A673 (cell line): Measurements from ENCODE around the gene MYPN. TPM values are rescaled to one million over a fixed set of nuclear protein-coding genes. Genes with fewer than 3 reads are reported as not detected.

Source experiments
- BruUV-seq: library from RNA; stranded (reverse); fragments of 400-500 nt; replicated peaks from 2 replicates; lab custom pipeline; 2021; lab: Mats Ljungman, UMichigan
- CTCF ChIA-PET: fragments of 300-600 bp; sonication (Branson Sonifier 250); formaldehyde crosslinking; loops from one replicate; lab custom pipeline; 2022; ENCODE audit warnings: antibody characterized with exemption; lab: Charles Lee
- POLR2A ChIA-PET: fragments of 300-600 bp; sonication (Branson Sonifier 250); formaldehyde crosslinking; loops from one replicate; lab custom pipeline; 2022; ENCODE audit warnings: antibody characterized with exemption; ENCODE audit not compliant: low non-redundant PET; lab: Charles Lee
- DNase-seq: peaks from one replicate; pipeline ENCODE4 v3.0.0-alpha.2; 2015; ENCODE audit warnings: low spot score
- H3K27ac ChIP-seq: fragments of 200-600 bp; sonication (generic); 2 replicates; pipeline ENCODE4 v1.5.1; 2016; ENCODE audit warnings: mixed run types, low read depth, mild to moderate bottlenecking, mixed read lengths, antibody characterized with exemption, low read length; ENCODE audit not compliant: poor library complexity, severe bottlenecking
- H3K27me3 ChIP-seq: fragments of 200-600 bp; sonication (generic); replicated peaks from 2 replicates; pipeline ENCODE4 v1.6.1; 2017; ENCODE audit warnings: mixed run types, low read depth, mild to moderate bottlenecking, mixed read lengths, antibody characterized with exemption, low read length; ENCODE audit not compliant: insufficient read depth, poor library complexity
- H3K36me3 ChIP-seq: fragments of 200-600 bp; sonication (generic); 2 replicates; pipeline ENCODE4 v1.6.1; 2016; ENCODE audit warnings: mixed run types, mild to moderate bottlenecking, mixed read lengths, antibody characterized with exemption, low read length; ENCODE audit not compliant: insufficient read depth, poor library complexity, severe bottlenecking
- H3K4me1 ChIP-seq: fragments of 200-600 bp; sonication (generic); 2 replicates; pipeline ENCODE4 v1.6.1; 2017; ENCODE audit warnings: mixed run types, mild to moderate bottlenecking, mixed read lengths, antibody characterized with exemption, low read length; ENCODE audit not compliant: insufficient read depth, poor library complexity, severe bottlenecking
- H3K4me3 ChIP-seq: fragments of 200-600 bp; sonication (generic); 2 replicates; pipeline ENCODE4 v1.5.1; 2016; ENCODE audit warnings: low read depth, mixed run types, mild to moderate bottlenecking, mixed read lengths, low read length; ENCODE audit not compliant: poor library complexity, severe bottlenecking
- H3K9me3 ChIP-seq: fragments of 200-600 bp; sonication (generic); 2 replicates; pipeline ENCODE4 v1.6.1; 2016; ENCODE audit warnings: mixed run types, low read depth, mild to moderate bottlenecking, mixed read lengths, antibody characterized with exemption, low read length; ENCODE audit not compliant: poor library complexity, severe bottlenecking
- EZH2 ChIP-seq: fragments of 200-600 bp; sonication (generic); IDR thresholded peaks from 2 replicates; pipeline ENCODE4 v1.6.1; 2017; ENCODE audit warnings: borderline replicate concordance, low read depth, mild to moderate bottlenecking, mixed read lengths, antibody characterized with exemption, low read length; ENCODE audit not compliant: poor library complexity, severe bottlenecking
- intact Hi-C: fragments of 100-400 bp; cut with micrococcal nuclease; formaldehyde crosslinking; loops from one replicate; pipeline ENCODE4 v1.10.0; 2022; ENCODE audit not compliant: unreplicated experiment
- total RNA-seq: library from RNA; stranded (reverse); gene quantifications from 2 replicates; pipeline ENCODE4 v1.2.3, GENCODE V29; 2021
- TF ChIP-seq, protein P1 (sequence below): fragments of 300-800, 200-600 bp; sonication (generic); conservative IDR thresholded peaks from 2 replicates; pipeline ENCODE4 v1.5.1; 2017; ENCODE audit warnings: low read depth, mild to moderate bottlenecking, antibody characterized with exemption, low read length, moderate library complexity, mixed read lengths

Gene MYPN
- total RNA-seq, 1 experiment from 2014 or later, result 1.7 TPM

GRCh38 chr10:68145705-68146104 is 36.4 kb downstream of the MYPN start:
- no peaks in the 10 kb centered on the region for H3K27me3 ChIP-seq

GRCh38 chr10:68146133-68146532 is 36.8 kb downstream of the MYPN start:
- CTCF ChIA-PET, result no interaction called here
- Histone ChIP-seq H3K27me3 (no peaks in the 10 kb centered on the region), H3K36me3 (no peaks in the 10 kb centered on the region), H3K9me3 (no peaks in the 10 kb centered on the region), H3K4me1 (no peaks in the 10 kb centered on the region), H3K27ac (no peak overlapping the region), H3K4me3 (no peak overlapping the region)
- POLR2A ChIA-PET, result no interaction called here
- no peak for DNase-seq
- intact Hi-C loops, result no loop called here
- no TSS peak for BruUV-seq
- no peak for TF ChIP-seq EZH2
- TF ChIP-seq, protein P1, sequence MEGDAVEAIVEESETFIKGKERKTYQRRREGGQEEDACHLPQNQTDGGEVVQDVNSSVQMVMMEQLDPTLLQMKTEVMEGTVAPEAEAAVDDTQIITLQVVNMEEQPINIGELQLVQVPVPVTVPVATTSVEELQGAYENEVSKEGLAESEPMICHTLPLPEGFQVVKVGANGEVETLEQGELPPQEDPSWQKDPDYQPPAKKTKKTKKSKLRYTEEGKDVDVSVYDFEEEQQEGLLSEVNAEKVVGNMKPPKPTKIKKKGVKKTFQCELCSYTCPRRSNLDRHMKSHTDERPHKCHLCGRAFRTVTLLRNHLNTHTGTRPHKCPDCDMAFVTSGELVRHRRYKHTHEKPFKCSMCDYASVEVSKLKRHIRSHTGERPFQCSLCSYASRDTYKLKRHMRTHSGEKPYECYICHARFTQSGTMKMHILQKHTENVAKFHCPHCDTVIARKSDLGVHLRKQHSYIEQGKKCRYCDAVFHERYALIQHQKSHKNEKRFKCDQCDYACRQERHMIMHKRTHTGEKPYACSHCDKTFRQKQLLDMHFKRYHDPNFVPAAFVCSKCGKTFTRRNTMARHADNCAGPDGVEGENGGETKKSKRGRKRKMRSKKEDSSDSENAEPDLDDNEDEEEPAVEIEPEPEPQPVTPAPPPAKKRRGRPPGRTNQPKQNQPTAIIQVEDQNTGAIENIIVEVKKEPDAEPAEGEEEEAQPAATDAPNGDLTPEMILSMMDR, result no peak

More at GRCh38 chr10:68145705-68146104, 36.4 kb downstream of the MYPN start:
- no peak for DNase-seq
- POLR2A ChIA-PET, result no interaction called here
- Histone ChIP-seq H3K9me3 (no peaks in the 10 kb centered on the region), H3K4me3 (no peak overlapping the region), H3K4me1 (no peaks in the 10 kb centered on the region), H3K27ac (no peak overlapping the region), H3K36me3 (no peaks in the 10 kb centered on the region)
- TF ChIP-seq, protein P1, result no peak
- no peak for TF ChIP-seq EZH2
- CTCF ChIA-PET, result no interaction called here
- intact Hi-C loops, result no loop called here
- no TSS peak for BruUV-seq

DNA sequence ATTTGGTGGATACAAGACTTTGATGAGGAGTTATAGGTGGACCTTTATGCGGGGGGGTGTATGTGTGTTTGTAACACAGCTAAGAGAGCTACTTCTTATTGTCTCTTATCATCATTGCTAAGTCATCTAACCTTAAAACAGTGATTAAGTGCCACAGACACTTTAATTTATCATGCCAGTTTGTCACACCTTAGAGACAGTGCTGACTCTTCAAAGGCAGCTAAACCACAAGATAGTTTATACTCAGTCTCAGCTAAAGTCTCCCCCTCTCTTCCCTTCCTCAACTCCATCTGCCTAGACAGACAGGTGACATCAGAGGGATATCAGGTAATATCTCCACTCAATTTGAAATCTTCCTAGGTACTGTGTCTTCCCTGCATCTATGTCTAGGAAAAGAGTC is 42.2 kb downstream of the MYPN start:
- no peak for DNase-seq
- no peaks in the 10 kb centered on the region for H3K36me3 ChIP-seq
- CTCF ChIA-PET, result no interaction called here

More for the DNA sequence above, 42.2 kb downstream of the MYPN start:
- POLR2A ChIA-PET, result no interaction called here
- no peak overlapping the region for H3K4me3 ChIP-seq
- no peaks in the 10 kb centered on the region for H3K9me3 ChIP-seq
- H3K27ac ChIP-seq, result no peak overlapping the region
- intact Hi-C loops, result no loop called here
- TF ChIP-seq, protein P1, result no peak
- TF ChIP-seq EZH2, result no peak
- BruUV-seq, result no TSS peak
- peaks cover 33% of the 10 kb centered on the region for H3K4me1 ChIP-seq
- no peaks in the 10 kb centered on the region for H3K27me3 ChIP-seq
